ENCODE results near the gene TMEM221. TPM values are rescaled to one million over a fixed set of nuclear protein-coding genes. Genes with fewer than 3 reads are reported as not detected.
"Not testable (repeated sequence)": the region's sequence is repeated elsewhere in the genome, so short reads cannot be mapped to it uniquely, and the experiment has no call there.

TMEM221 gene
- total and polyA plus RNA-seq, 2 donors = 0.53 to 0.82 TPM

GRCh38 chr19:17483605-17484002 is 35.1 kb upstream of the TMEM221 start:
- DNase-seq (ENCODE audit: extremely low spot score) = no peak
- Histone ChIP-seq H3K4me3 (ENCODE audit: low read depth, low read length) (no peak overlapping the region), H3K4me1 (ENCODE audit: insufficient read depth) (peaks cover 2% of the 10 kb centered on the region), H3K36me3 (ENCODE audit: insufficient read depth) (no peaks in the 10 kb centered on the region), H3K27ac (ENCODE audit: low read depth) (no peak overlapping the region)
- WGBS = 95% methylated on average over 10 of the region's 10 CpGs

- Histone ChIP-seq H3K4me3 (ENCODE audit: low read depth, low read length) (no peak overlapping the region), H3K4me1 (ENCODE audit: insufficient read depth) (peaks cover 2% of the 10 kb centered on the region), H3K36me3 (ENCODE audit: insufficient read depth) (no peaks in the 10 kb centered on the region), H3K27ac (ENCODE audit: low read depth) (no peak overlapping the region)
- WGBS = 87% methylated on average over 3 of the region's 3 CpGs
- DNase-seq (ENCODE audit: extremely low spot score) = no peak
These were observed 34.6 kb upstream of the TMEM221 start for GRCh38 chr19:17482877-17483604.

DNA sequence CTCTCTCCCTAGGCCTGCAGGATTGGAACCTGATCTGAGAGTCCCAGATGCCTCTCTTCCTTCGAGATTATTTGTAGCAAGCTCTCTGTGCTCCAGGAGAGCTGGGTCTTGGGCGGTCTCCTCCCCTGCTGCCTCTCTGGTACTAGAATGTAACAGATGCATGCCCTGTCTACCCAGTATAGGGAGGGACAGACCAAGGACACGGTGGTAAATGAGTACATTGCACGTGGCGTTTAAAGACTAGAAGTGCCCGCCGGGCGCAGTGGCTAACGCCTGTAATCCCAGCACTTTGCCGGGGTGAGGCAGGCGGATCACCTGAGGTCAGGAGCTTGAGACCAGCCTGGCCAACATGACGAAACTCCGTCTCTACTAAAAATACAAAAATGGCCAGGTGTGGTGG is 33.5 kb upstream of the TMEM221 start:
- Histone ChIP-seq H3K4me3 (ENCODE audit: low read depth, low read length) (no peak overlapping the region), H3K27ac (ENCODE audit: low read depth) (no peak overlapping the region), H3K36me3 (ENCODE audit: insufficient read depth) (no peaks in the 10 kb centered on the region), H3K4me1 (ENCODE audit: insufficient read depth) (peaks cover 2% of the 10 kb centered on the region)
- WGBS = 92% methylated on average over 13 of the region's 13 CpGs
- no peak for DNase-seq (ENCODE audit: extremely low spot score)

- Histone ChIP-seq H3K27ac (ENCODE audit: low read depth) (no peak overlapping the region), H3K4me1 (ENCODE audit: insufficient read depth) (no peaks in the 10 kb centered on the region), H3K4me3 (ENCODE audit: low read depth, low read length) (no peak overlapping the region), H3K36me3 (ENCODE audit: insufficient read depth) (no peaks in the 10 kb centered on the region)
- DNase-seq (ENCODE audit: extremely low spot score) = no peak
- WGBS = 62% methylated on average over 6 of the region's 6 CpGs
These were observed 30.9 kb upstream of the TMEM221 start for GRCh38 chr19:17479325-17479791.

DNA sequence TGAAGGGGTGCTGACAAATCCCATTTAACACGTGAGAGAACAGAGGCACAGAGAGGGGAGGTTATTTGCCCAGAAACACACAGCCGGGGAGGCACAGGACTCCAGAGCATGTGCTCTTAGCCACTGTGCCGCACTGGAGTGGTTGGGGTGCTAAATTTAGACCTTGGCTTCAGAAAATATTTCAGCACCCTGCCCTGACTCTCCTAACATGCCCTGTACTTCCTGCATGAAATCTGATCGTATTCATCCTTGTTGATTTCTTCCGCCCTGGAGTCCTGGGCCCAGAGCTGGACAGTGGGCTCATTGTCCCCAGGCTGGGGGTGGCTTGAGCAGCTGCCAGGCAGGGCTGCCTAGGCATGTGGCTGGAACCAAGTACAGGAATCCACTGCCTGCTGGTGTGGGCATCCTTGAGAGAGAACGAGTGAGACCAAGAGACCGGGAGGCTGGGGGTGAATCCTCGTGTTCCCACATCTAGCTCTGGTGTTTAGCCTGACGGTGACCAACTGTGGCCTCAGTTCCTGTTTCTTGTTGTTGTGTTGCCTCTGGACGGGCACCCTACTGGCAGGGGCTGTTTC is 27.2 kb upstream of the TMEM221 start:
- Histone ChIP-seq H3K4me3 (ENCODE audit: low read depth, low read length) (no peak overlapping the region), H3K27ac (ENCODE audit: low read depth) (no peak overlapping the region), H3K4me1 (ENCODE audit: insufficient read depth) (peaks cover 2% of the 10 kb centered on the region), H3K36me3 (ENCODE audit: insufficient read depth) (no peaks in the 10 kb centered on the region)
- WGBS = 46% methylated on average over 10 of the region's 10 CpGs
- no peak for DNase-seq (ENCODE audit: extremely low spot score)

GRCh38 chr19:17475011-17475540 is 26.6 kb upstream of the TMEM221 start:
- WGBS = 77% methylated on average over 6 of the region's 6 CpGs
- H3K4me1 ChIP-seq (ENCODE audit: insufficient read depth); DNase-seq (ENCODE audit: extremely low spot score); H3K27ac ChIP-seq (ENCODE audit: low read depth); H3K4me3 ChIP-seq (ENCODE audit: low read depth, low read length); H3K36me3 ChIP-seq (ENCODE audit: insufficient read depth): not testable (repeated sequence)

DNA sequence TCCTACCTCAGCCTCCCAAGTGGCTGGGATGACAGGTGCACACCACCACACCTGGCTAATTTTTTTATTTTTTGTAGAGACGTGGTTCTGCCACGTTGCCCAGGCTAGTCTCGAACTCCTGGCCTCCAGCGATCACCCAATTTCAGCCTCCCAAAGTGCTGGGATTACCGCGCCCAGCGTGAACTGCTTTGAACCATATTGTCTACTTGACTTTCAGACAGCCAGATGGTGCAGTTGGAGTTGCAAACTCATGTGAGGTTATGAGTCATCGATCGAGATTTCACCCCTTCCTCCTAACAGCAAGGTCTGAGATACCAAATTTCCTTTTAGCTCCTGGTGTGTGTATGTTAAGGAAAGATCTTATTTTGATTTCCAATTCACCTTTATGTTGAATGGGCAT is 24.6 kb upstream of the TMEM221 start:
- H3K27ac ChIP-seq (ENCODE audit: low read depth) = no peak overlapping the region
- WGBS = 84% methylated on average over 9 of the region's 9 CpGs

GRCh38 chr19:17471410-17472125 is 23.1 kb upstream of the TMEM221 start:
- H3K4me3 ChIP-seq (ENCODE audit: low read depth, low read length) = no peak overlapping the region
- WGBS = 55% methylated on average over 12 of the region's 12 CpGs
- no peak overlapping the region for H3K27ac ChIP-seq (ENCODE audit: low read depth)
- no peak for DNase-seq (ENCODE audit: extremely low spot score)
- H3K4me1 ChIP-seq (ENCODE audit: insufficient read depth) = peaks cover 2% of the 10 kb centered on the region
- no peaks in the 10 kb centered on the region for H3K36me3 ChIP-seq (ENCODE audit: insufficient read depth)

More for the DNA sequence above, 24.6 kb upstream of the TMEM221 start:
- Histone ChIP-seq H3K4me3 (ENCODE audit: low read depth, low read length) (no peak overlapping the region), H3K36me3 (ENCODE audit: insufficient read depth) (no peaks in the 10 kb centered on the region), H3K4me1 (ENCODE audit: insufficient read depth) (peaks cover 2% of the 10 kb centered on the region)
- DNase-seq (ENCODE audit: extremely low spot score) = no peak

- H3K27ac ChIP-seq (ENCODE audit: low read depth) = peak within 1 kb of the TSS; percentile 74
- DNase-seq (ENCODE audit: extremely low spot score) = peak; percentile 98
- no peaks in the 10 kb centered on the region for H3K36me3 ChIP-seq (ENCODE audit: insufficient read depth)
- H3K4me3 ChIP-seq (ENCODE audit: low read depth, low read length) = peak within 1 kb of the TSS; percentile 61
- H3K4me1 ChIP-seq (ENCODE audit: insufficient read depth) = peaks cover 2% of the 10 kb centered on the region
- under 1% methylated on average over 67 of the region's 67 CpGs for WGBS
These were observed 21.8 kb upstream of the TMEM221 start, which contains the start of gene SLC27A1 for GRCh38 chr19:17470068-17470841. SLC27A1 (plus strand) TSS chr19:17470524; CDS start chr19:17470541, 17 bp downstream.

- WGBS = under 1% methylated on average over 31 of the region's 31 CpGs
- peaks cover 2% of the 10 kb centered on the region for H3K4me1 ChIP-seq (ENCODE audit: insufficient read depth)
These were observed 21.1 kb upstream of the TMEM221 start for GRCh38 chr19:17469481-17470067.

DNA sequence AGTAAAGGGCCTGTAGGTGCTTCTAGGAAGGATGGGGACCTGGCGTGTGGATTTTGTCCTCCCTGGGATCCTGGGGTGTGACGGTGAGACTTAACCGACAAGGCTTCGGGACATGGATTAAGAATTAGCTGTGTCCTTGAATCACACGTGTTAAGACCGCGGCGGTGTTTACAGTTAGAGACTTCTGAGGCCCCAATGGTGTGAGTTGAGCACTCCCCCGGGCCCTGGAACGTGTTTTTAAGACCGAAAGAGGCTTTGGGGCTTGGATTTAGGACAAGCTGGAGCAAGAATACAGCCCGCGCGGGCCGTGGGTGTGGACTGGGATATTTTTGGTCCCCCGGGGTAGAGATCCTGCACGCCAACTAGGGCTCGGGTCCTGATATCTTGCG is 20.6 kb upstream of the TMEM221 start:
- Histone ChIP-seq H3K4me1 (ENCODE audit: insufficient read depth) (peaks cover 2% of the 10 kb centered on the region), H3K36me3 (ENCODE audit: insufficient read depth) (no peaks in the 10 kb centered on the region), H3K27ac (ENCODE audit: low read depth) (no peak overlapping the region), H3K4me3 (ENCODE audit: low read depth, low read length) (peak overlapping the region; percentile 61)
- 9% methylated on average over 19 of the region's 19 CpGs for WGBS
- DNase-seq (ENCODE audit: extremely low spot score) = no peak

More at GRCh38 chr19:17469481-17470067, 21.1 kb upstream of the TMEM221 start:
- Histone ChIP-seq H3K36me3 (ENCODE audit: insufficient read depth) (no peaks in the 10 kb centered on the region), H3K27ac (ENCODE audit: low read depth) (peak overlapping the region; percentile 74), H3K4me3 (ENCODE audit: low read depth, low read length) (peak overlapping the region; percentile 61)
- DNase-seq (ENCODE audit: extremely low spot score) = peak; percentile 87

GRCh38 chr19:17468302-17469091 is 20.0 kb upstream of the TMEM221 start:
- Histone ChIP-seq H3K4me1 (ENCODE audit: insufficient read depth) (peaks cover 2% of the 10 kb centered on the region), H3K36me3 (ENCODE audit: insufficient read depth) (no peaks in the 10 kb centered on the region), H3K27ac (ENCODE audit: low read depth) (no peak overlapping the region), H3K4me3 (ENCODE audit: low read depth, low read length) (peak overlapping the region; percentile 61)
- 58% methylated on average over 25 of the region's 25 CpGs for WGBS
- DNase-seq (ENCODE audit: extremely low spot score) = no peak

Data from urinary bladder (tissue), 4 donors.